ENCODE results near the gene LTB. TPM values are rescaled to one million over a fixed set of nuclear protein-coding genes. Genes with fewer than 3 reads are reported as not detected.

Gene LTB
- total and polyA plus RNA-seq, 2 of the 13 experiments (the other 11 are each of a cell fraction or from before 2014, with no cell fraction given), result 0.09 to 0.22 TPM

DNA sequence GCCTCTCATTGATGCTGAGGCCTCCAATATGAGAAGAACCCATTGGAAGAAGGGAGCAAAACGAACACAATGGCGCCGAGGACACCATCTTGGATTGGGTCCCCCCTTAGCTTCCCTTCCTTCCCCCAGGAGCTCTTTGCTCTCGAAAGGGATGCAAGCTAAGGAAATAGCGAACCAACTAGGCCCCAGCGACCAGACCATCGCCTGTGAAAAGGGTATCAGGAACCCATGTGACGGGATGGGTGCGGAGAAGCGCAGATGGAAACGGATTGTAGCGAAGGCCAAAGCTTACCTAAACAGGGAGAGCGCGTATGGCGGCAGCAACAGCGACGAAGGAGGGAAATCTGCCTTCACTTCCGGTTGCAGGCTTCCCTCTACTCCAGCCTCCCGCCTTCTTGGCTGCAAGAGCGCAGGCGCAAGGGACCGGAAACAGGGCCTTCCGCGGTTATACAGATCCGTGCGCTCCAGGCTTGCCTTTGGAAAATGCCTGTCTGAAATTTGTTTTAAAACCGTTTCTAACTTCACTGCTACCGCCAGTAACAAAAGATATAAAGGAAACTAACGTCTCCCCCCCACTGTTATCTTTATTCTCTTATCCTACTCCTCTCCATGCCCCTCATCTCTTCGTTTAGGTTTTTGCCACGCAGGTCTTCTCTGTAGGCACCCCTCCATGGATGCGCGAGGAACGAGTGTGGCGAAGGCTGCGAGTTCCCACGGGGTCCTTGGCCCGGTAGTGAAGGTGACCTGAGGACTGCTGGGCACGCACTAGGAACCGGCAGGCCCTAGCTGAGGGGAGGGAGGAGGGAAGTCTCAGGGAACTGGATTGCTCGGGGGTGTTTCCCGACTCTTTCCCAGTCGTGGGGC, 40.3 kb downstream of the LTB start, which contains the start of gene DDX39B (continued):
- TF ChIP-seq, protein P1, sequence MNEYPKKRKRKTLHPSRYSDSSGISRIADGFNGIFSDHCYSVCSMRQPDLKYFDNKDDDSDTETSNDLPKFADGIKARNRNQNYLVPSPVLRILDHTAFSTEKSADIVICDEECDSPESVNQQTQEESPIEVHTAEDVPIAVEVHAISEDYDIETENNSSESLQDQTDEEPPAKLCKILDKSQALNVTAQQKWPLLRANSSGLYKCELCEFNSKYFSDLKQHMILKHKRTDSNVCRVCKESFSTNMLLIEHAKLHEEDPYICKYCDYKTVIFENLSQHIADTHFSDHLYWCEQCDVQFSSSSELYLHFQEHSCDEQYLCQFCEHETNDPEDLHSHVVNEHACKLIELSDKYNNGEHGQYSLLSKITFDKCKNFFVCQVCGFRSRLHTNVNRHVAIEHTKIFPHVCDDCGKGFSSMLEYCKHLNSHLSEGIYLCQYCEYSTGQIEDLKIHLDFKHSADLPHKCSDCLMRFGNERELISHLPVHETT (CRISPR knock-in tag; conservative IDR thresholded peaks at IDR 0.05), result peak; percentile 20
- TF ChIP-seq, protein P2, sequence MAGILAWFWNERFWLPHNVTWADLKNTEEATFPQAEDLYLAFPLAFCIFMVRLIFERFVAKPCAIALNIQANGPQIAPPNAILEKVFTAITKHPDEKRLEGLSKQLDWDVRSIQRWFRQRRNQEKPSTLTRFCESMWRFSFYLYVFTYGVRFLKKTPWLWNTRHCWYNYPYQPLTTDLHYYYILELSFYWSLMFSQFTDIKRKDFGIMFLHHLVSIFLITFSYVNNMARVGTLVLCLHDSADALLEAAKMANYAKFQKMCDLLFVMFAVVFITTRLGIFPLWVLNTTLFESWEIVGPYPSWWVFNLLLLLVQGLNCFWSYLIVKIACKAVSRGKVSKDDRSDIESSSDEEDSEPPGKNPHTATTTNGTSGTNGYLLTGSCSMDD (CRISPR knock-in tag; IDR thresholded peaks at IDR 0.05), result 0 out of 2 replicates have a peak, but pooled peaks have one; percentile 14
- TF ChIP-seq, protein P3, sequence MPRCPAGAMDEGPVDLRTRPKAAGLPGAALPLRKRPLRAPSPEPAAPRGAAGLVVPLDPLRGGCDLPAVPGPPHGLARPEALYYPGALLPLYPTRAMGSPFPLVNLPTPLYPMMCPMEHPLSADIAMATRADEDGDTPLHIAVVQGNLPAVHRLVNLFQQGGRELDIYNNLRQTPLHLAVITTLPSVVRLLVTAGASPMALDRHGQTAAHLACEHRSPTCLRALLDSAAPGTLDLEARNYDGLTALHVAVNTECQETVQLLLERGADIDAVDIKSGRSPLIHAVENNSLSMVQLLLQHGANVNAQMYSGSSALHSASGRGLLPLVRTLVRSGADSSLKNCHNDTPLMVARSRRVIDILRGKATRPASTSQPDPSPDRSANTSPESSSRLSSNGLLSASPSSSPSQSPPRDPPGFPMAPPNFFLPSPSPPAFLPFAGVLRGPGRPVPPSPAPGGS (CRISPR knock-in tag; IDR thresholded peaks at IDR 0.05), result peak; percentile 94
- TF ChIP-seq ELF4 (CRISPR knock-in tag; IDR thresholded peaks at IDR 0.05; ENCODE audit: borderline replicate concordance) (peak; percentile 98), NR2F2 (IDR thresholded peaks at IDR 0.05; ENCODE audit: borderline replicate concordance, low read depth) (no peak), IRX3 (CRISPR knock-in tag; IDR thresholded peaks at IDR 0.05; ENCODE audit: borderline replicate concordance, low read depth) (no peak; the same call in 1 of the 2 replicates), GRHL1 (CRISPR knock-in tag; conservative IDR thresholded peaks at IDR 0.05) (no peak), NR2C2 (CRISPR knock-in tag; IDR thresholded peaks at IDR 0.05; ENCODE audit: borderline replicate concordance) (peak; percentile 76), ZNF563 (CRISPR knock-in tag; IDR thresholded peaks at IDR 0.05) (peak; percentile 76), KLF9 (CRISPR knock-in tag; IDR thresholded peaks at IDR 0.05; ENCODE audit: low read depth) (no peak), ZNF451 (CRISPR knock-in tag; IDR thresholded peaks at IDR 0.05) (peak; percentile 29), ZNF251 (CRISPR knock-in tag; IDR thresholded peaks at IDR 0.05) (no peak)
- TF ChIP-seq, protein P4, sequence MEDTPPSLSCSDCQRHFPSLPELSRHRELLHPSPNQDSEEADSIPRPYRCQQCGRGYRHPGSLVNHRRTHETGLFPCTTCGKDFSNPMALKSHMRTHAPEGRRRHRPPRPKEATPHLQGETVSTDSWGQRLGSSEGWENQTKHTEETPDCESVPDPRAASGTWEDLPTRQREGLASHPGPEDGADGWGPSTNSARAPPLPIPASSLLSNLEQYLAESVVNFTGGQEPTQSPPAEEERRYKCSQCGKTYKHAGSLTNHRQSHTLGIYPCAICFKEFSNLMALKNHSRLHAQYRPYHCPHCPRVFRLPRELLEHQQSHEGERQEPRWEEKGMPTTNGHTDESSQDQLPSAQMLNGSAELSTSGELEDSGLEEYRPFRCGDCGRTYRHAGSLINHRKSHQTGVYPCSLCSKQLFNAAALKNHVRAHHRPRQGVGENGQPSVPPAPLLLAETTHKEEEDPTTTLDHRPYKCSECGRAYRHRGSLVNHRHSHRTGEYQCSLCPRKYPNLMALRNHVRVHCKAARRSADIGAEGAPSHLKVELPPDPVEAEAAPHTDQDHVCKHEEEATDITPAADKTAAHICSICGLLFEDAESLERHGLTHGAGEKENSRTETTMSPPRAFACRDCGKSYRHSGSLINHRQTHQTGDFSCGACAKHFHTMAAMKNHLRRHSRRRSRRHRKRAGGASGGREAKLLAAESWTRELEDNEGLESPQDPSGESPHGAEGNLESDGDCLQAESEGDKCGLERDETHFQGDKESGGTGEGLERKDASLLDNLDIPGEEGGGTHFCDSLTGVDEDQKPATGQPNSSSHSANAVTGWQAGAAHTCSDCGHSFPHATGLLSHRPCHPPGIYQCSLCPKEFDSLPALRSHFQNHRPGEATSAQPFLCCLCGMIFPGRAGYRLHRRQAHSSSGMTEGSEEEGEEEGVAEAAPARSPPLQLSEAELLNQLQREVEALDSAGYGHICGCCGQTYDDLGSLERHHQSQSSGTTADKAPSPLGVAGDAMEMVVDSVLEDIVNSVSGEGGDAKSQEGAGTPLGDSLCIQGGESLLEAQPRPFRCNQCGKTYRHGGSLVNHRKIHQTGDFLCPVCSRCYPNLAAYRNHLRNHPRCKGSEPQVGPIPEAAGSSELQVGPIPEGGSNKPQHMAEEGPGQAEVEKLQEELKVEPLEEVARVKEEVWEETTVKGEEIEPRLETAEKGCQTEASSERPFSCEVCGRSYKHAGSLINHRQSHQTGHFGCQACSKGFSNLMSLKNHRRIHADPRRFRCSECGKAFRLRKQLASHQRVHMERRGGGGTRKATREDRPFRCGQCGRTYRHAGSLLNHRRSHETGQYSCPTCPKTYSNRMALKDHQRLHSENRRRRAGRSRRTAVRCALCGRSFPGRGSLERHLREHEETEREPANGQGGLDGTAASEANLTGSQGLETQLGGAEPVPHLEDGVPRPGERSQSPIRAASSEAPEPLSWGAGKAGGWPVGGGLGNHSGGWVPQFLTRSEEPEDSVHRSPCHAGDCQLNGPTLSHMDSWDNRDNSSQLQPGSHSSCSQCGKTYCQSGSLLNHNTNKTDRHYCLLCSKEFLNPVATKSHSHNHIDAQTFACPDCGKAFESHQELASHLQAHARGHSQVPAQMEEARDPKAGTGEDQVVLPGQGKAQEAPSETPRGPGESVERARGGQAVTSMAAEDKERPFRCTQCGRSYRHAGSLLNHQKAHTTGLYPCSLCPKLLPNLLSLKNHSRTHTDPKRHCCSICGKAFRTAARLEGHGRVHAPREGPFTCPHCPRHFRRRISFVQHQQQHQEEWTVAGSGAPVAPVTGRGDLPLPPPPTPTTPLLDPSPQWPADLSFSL (CRISPR knock-in tag; IDR thresholded peaks at IDR 0.05), result no peak
- TF ChIP-seq, protein P5, sequence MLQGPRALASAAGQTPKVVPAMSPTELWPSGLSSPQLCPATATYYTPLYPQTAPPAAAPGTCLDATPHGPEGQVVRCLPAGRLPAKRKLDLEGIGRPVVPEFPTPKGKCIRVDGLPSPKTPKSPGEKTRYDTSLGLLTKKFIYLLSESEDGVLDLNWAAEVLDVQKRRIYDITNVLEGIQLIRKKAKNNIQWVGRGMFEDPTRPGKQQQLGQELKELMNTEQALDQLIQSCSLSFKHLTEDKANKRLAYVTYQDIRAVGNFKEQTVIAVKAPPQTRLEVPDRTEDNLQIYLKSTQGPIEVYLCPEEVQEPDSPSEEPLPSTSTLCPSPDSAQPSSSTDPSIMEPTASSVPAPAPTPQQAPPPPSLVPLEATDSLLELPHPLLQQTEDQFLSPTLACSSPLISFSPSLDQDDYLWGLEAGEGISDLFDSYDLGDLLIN (CRISPR knock-in tag; IDR thresholded peaks at IDR 0.05; ENCODE audit: borderline replicate concordance), result peak; percentile 98; the same call in 1 of the 2 replicates
